Vein endothelial cell (primary cell): ENCODE measurements around the gene CD244. TPM values are rescaled to one million over a fixed set of nuclear protein-coding genes. Genes with fewer than 3 reads are reported as not detected.

Experiments
- total RNA-seq: library from RNA; depleted of rRNA; stranded (reverse); fragments of >200 nt; gene quantifications from 2 replicates; pipeline ENCODE4 v1.2.3, GENCODE V29; 2012

Gene CD244
- not detected in 2 replicates for total RNA-seq

DNA sequence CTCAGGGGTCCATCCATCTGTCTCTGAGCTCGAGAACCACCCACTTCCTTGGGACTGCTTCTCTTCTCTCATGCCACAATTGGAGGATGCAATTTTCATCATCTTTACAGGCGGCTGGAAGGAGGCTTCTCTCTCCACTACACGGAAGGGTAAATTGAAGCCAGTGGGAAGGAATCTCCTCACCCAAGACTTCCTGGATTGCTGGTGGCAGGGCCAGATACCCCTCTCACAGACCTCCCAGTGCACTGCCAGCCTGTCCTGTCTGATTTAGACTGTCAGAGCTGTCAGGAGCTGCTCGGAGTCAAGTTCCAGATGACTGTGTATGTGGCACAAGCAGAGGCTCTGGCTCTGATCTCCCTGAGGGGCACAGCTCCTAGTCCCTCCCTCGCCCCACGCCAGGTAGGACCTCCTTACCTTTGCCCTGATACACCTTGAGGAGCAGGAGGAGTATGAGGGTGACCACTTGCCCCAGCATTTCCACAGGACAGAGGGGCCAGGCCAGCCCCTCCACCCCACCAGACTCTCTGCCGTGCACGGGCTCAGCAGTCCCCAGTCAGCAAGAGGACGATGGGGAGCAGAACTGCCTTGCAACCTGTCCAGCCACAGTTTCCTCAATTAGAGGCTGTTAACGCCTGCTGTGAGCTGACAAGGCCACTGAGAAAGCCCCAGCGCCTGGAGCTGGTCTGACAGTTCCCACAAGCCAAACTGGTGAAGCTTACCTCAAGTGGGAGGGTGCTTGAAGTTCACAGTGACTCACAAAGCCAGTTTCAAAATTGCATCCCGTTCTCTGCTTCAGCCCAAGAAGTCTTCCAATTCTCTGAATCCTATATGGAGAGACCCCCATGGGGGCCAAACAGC is at the start of gene CD244:
Gene CD244, minus strand, starts transcription at position 685 of the 858 bp plus-strand sequence. Its CDS starts 210 bp downstream, at position 475.

DNA sequence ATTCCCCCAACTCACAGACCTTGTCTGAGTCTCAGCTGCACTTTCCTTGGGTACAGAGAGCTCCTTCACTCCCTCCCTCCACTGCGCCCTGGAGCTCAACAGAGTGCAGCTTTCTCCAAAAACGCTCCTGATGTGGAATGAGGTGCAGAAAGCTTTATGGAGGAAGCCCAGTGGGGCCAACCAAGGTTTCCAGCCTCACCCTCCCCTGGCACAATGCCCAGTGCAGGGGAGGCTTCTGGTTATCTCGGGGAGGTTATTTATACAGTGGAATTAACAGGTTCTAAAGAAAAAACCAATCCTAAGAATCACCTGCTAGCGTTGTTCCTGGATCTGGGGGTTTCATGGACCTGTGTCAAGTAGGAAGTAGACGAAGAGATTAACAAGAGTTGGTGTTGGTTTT is 22.4 kb upstream of the CD244 start, which contains the start of gene ITLN1:
Gene ITLN1, minus strand, starts transcription at position 139 of the 400 bp plus-strand sequence. CDS start 303 bp downstream, outside the sequence.

DNA sequence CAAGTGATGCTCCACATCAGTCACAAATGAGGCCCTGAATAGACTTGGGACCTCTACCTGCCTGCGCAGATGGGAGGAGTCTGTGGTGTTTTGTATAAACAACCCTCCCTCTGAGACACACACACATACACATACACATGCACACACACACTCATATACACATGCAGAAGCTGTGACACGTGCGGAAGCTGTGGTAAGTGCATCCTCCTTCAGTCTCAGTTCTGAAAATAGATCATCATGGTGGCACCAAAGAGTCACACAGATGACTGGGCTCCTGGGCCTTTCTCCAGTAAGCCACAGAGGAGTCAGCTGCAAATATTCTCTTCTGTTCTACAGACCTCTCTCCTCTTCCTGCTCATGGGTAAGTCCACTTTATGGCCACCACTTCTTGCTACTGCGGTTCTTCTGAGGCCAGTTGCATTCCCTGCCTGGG is 66.7 kb downstream of the CD244 start, which contains the start of gene LY9:
Gene LY9, plus strand, starts transcription at position 224 of the 433 bp plus-strand sequence. Its CDS starts 14 bp downstream, at position 238.

Other genes with a start within 250 kb of the CD244 start
- not detected in 2 replicates for gene SLAMF1, start 215.8 kb downstream of the CD244 start, total RNA-seq
- not detected in 2 replicates for gene CD48, start 151.1 kb downstream of the CD244 start, total RNA-seq
- not detected in 2 replicates for gene SLAMF7, start 123.6 kb downstream of the CD244 start, total RNA-seq
- gene LY9, start 66.7 kb downstream of the CD244 start, total RNA-seq = not detected in 2 replicates
- gene ITLN1, start 22.3 kb upstream of the CD244 start, total RNA-seq = not detected in 2 replicates
- not detected in 2 replicates for gene ITLN2, start 91.9 kb upstream of the CD244 start, total RNA-seq
- 144 and 239 TPM in 2 replicates for gene F11R, start 158.3 kb upstream of the CD244 start, total RNA-seq
- gene TSTD1, start 176.1 kb upstream of the CD244 start, total RNA-seq = 2.4 and 3.6 TPM in 2 replicates
- gene USF1, start 183.1 kb upstream of the CD244 start, total RNA-seq = 72.8 and 82.5 TPM in 2 replicates
- not detected in 2 replicates for gene ARHGAP30, start 207.0 kb upstream of the CD244 start, total RNA-seq
- under 0.01 and 0.65 TPM in 2 replicates for gene NECTIN4, start 226.7 kb upstream of the CD244 start, total RNA-seq
- 0.86 and 1.3 TPM in 2 replicates for gene KLHDC9, start 235.5 kb upstream of the CD244 start, total RNA-seq